ENCODE data around the gene TBC1D22A. TPM values are rescaled to one million over a fixed set of nuclear protein-coding genes. Genes with fewer than 3 reads are reported as not detected.

The TBC1D22A gene
- total RNA-seq, 1 donor = 17.7 TPM

- H4K20me1 ChIP-seq (ENCODE audit: insufficient read depth, low read length) = peaks cover 37% of the 10 kb centered on the region
- H2AFZ ChIP-seq (ENCODE audit: low read length) = no peak overlapping the region
- no peak overlapping the region for H3K4me3 ChIP-seq (ENCODE audit: insufficient read depth, low read length)
- no peak for TF ChIP-seq CTCF (IDR thresholded peaks at IDR 0.05; ENCODE audit: extremely low read depth, low read depth, low read length)
- no peaks in the 10 kb centered on the region for H3K36me3 ChIP-seq (ENCODE audit: insufficient read depth, low read length)
- H3K4me2 ChIP-seq (ENCODE audit: insufficient read depth, low read length) = no peak overlapping the region
- no peaks in the 10 kb centered on the region for H3K27me3 ChIP-seq (ENCODE audit: insufficient read depth, low read length)
- peaks cover 81% of the 10 kb centered on the region for H3K79me2 ChIP-seq (ENCODE audit: insufficient read depth, low read length)
- H3K9me3 ChIP-seq (ENCODE audit: low read depth, low read length) = no peaks in the 10 kb centered on the region
- H3K27ac ChIP-seq (ENCODE audit: low read depth, low read length) = no peak overlapping the region
- no peak for DNase-seq (ENCODE audit: insufficient read length, low spot score, missing footprints)
- H3K4me1 ChIP-seq (ENCODE audit: insufficient read depth, low read length) = peaks cover 14% of the 10 kb centered on the region
These were observed 5.0 kb downstream of the TBC1D22A start for GRCh38 chr22:46767249-46767985.

GRCh38 chr22:46769191-46769675 lies 6.8 kb downstream of the TBC1D22A start:
- TF ChIP-seq CTCF (IDR thresholded peaks at IDR 0.05; ENCODE audit: extremely low read depth, low read depth, low read length) = no peak

DNA sequence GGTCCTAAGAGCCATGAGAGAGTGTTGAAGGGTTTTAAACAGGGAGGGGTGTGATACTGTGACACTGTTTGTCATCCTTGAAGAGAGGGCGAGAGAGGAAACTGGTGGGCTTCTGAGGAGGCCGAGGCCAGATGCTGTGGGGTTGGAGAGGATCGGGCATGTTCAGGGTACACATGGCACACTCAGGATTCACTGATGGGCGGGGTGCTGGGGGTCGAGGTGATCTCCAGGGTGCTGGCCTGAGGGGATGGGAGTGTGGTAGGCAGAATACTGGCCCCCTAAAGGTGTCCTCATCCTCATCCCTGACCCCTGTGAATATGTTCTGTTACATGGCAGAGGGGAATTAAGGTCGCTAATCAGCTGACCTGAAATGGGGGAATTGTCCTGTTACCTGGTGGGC lies 7.3 kb downstream of the TBC1D22A start:
- DNase-seq (ENCODE audit: insufficient read length, low spot score, missing footprints) = no peak
- no peak overlapping the region for H3K27ac ChIP-seq (ENCODE audit: low read depth, low read length)
- no peaks in the 10 kb centered on the region for H3K27me3 ChIP-seq (ENCODE audit: insufficient read depth, low read length)
- peaks cover 49% of the 10 kb centered on the region for H4K20me1 ChIP-seq (ENCODE audit: insufficient read depth, low read length)
- no peak overlapping the region for H3K4me2 ChIP-seq (ENCODE audit: insufficient read depth, low read length)
- H3K4me1 ChIP-seq (ENCODE audit: insufficient read depth, low read length) = peaks cover 7% of the 10 kb centered on the region
- no peak overlapping the region for H2AFZ ChIP-seq (ENCODE audit: low read length)
- no peak for TF ChIP-seq CTCF (IDR thresholded peaks at IDR 0.05; ENCODE audit: extremely low read depth, low read depth, low read length)
- no peak overlapping the region for H3K4me3 ChIP-seq (ENCODE audit: insufficient read depth, low read length)
- H3K9me3 ChIP-seq (ENCODE audit: low read depth, low read length) = no peaks in the 10 kb centered on the region
- no peaks in the 10 kb centered on the region for H3K36me3 ChIP-seq (ENCODE audit: insufficient read depth, low read length)
- peaks cover 79% of the 10 kb centered on the region for H3K79me2 ChIP-seq (ENCODE audit: insufficient read depth, low read length)

More at GRCh38 chr22:46769191-46769675, 6.8 kb downstream of the TBC1D22A start:
- Histone ChIP-seq H2AFZ (ENCODE audit: low read length) (no peak overlapping the region), H3K27me3 (ENCODE audit: insufficient read depth, low read length) (no peaks in the 10 kb centered on the region), H3K4me3 (ENCODE audit: insufficient read depth, low read length) (no peak overlapping the region), H4K20me1 (ENCODE audit: insufficient read depth, low read length) (peaks cover 50% of the 10 kb centered on the region), H3K4me1 (ENCODE audit: insufficient read depth, low read length) (peaks cover 9% of the 10 kb centered on the region), H3K27ac (ENCODE audit: low read depth, low read length) (no peak overlapping the region), H3K79me2 (ENCODE audit: insufficient read depth, low read length) (peaks cover 79% of the 10 kb centered on the region), H3K9me3 (ENCODE audit: low read depth, low read length) (no peaks in the 10 kb centered on the region), H3K36me3 (ENCODE audit: insufficient read depth, low read length) (no peaks in the 10 kb centered on the region), H3K4me2 (ENCODE audit: insufficient read depth, low read length) (no peak overlapping the region)
- no peak for DNase-seq (ENCODE audit: insufficient read length, low spot score, missing footprints)

GRCh38 chr22:46770151-46770641 lies 7.7 kb downstream of the TBC1D22A start:
- Histone ChIP-seq H3K36me3 (ENCODE audit: insufficient read depth, low read length) (no peaks in the 10 kb centered on the region), H3K79me2 (ENCODE audit: insufficient read depth, low read length) (peaks cover 79% of the 10 kb centered on the region), H3K4me3 (ENCODE audit: insufficient read depth, low read length) (no peak overlapping the region), H3K27ac (ENCODE audit: low read depth, low read length) (no peak overlapping the region), H3K27me3 (ENCODE audit: insufficient read depth, low read length) (no peaks in the 10 kb centered on the region), H3K4me1 (ENCODE audit: insufficient read depth, low read length) (peaks cover 7% of the 10 kb centered on the region), H3K9me3 (ENCODE audit: low read depth, low read length) (no peaks in the 10 kb centered on the region), H2AFZ (ENCODE audit: low read length) (no peak overlapping the region), H3K4me2 (ENCODE audit: insufficient read depth, low read length) (no peak overlapping the region), H4K20me1 (ENCODE audit: insufficient read depth, low read length) (peaks cover 48% of the 10 kb centered on the region)
- no peak for DNase-seq (ENCODE audit: insufficient read length, low spot score, missing footprints)
- TF ChIP-seq CTCF (IDR thresholded peaks at IDR 0.05; ENCODE audit: extremely low read depth, low read depth, low read length) = no peak

Data from osteoblast (primary cell).